ENCODE results near the gene MTAP. TPM values are rescaled to one million over a fixed set of nuclear protein-coding genes. Genes with fewer than 3 reads are reported as not detected.

Gene MTAP
- total RNA-seq, 4 donors from 2014 or later: 23.2 to 31.4 (median 29.1) TPM

- H3K4me1 ChIP-seq: no peaks in the 10 kb centered on the region
- no peaks in the 10 kb centered on the region for H3K27me3 ChIP-seq
- peaks cover 0 to 15% (median 0%) of the 10 kb centered on the region in 3 donors for H3K9me3 ChIP-seq
- ATAC-seq: no peak
- 93 to 100% methylated on average over 2 of the region's 2 CpGs for WGBS, 2 donors (ENCODE audit: low coverage in 1 of 2)
- no peak for TF ChIP-seq POLR2A (IDR thresholded peaks at IDR 0.05)
- TF ChIP-seq POLR2AphosphoS5 (IDR thresholded peaks at IDR 0.05): no peak
- TF ChIP-seq EP300 (IDR thresholded peaks at IDR 0.05): no peak
- no peak for TF ChIP-seq CTCF (IDR thresholded peaks at IDR 0.05)
- no peak overlapping the region for H3K4me3 ChIP-seq
- H3K36me3 ChIP-seq: peaks cover 0 to 73% of the 10 kb centered on the region in 2 donors
- H3K27ac ChIP-seq: no peak overlapping the region
These were observed 23.2 kb downstream of the MTAP start for GRCh38 chr9:21825637-21826036.

- peaks cover 0 to 12% (median 0%) of the 10 kb centered on the region in 3 donors for H3K4me1 ChIP-seq
- H3K27ac ChIP-seq: no peak overlapping the region
- TF ChIP-seq POLR2A (IDR thresholded peaks at IDR 0.05) (no peak), CTCF (IDR thresholded peaks at IDR 0.05) (no peak), POLR2AphosphoS5 (IDR thresholded peaks at IDR 0.05) (no peak), EP300 (IDR thresholded peaks at IDR 0.05) (no peak)
- no peaks in the 10 kb centered on the region for H3K27me3 ChIP-seq
- H3K9me3 ChIP-seq: peaks cover 0 to 12% (median 0%) of the 10 kb centered on the region in 3 donors
- no peak for ATAC-seq
- peaks cover 0 to 83% of the 10 kb centered on the region in 2 donors for H3K36me3 ChIP-seq
- WGBS, 2 donors (ENCODE audit: low coverage in 1 of 2): 75 to 78% methylated on average over 2 of the region's 3 CpGs
- H3K4me3 ChIP-seq: no peak overlapping the region
These were observed 26.5 kb downstream of the MTAP start for GRCh38 chr9:21828853-21829410.

- ATAC-seq: no peak
- H3K27me3 ChIP-seq: no peaks in the 10 kb centered on the region
- H3K9me3 ChIP-seq: no peaks in the 10 kb centered on the region
- no peak overlapping the region for H3K4me3 ChIP-seq
- TF ChIP-seq POLR2AphosphoS5 (IDR thresholded peaks at IDR 0.05) (no peak), CTCF (IDR thresholded peaks at IDR 0.05) (no peak), POLR2A (IDR thresholded peaks at IDR 0.05) (no peak), EP300 (IDR thresholded peaks at IDR 0.05) (no peak)
- WGBS, 2 donors (ENCODE audit: low coverage in 1 of 2): 73 to 75% methylated on average over 3 of the region's 3 CpGs
- H3K36me3 ChIP-seq: peaks cover 0 to 83% of the 10 kb centered on the region in 2 donors
- H3K4me1 ChIP-seq: peaks cover 0 to 12% (median 0%) of the 10 kb centered on the region in 3 donors
- no peak overlapping the region for H3K27ac ChIP-seq
These were observed 28.2 kb downstream of the MTAP start for GRCh38 chr9:21830589-21830988.

DNA sequence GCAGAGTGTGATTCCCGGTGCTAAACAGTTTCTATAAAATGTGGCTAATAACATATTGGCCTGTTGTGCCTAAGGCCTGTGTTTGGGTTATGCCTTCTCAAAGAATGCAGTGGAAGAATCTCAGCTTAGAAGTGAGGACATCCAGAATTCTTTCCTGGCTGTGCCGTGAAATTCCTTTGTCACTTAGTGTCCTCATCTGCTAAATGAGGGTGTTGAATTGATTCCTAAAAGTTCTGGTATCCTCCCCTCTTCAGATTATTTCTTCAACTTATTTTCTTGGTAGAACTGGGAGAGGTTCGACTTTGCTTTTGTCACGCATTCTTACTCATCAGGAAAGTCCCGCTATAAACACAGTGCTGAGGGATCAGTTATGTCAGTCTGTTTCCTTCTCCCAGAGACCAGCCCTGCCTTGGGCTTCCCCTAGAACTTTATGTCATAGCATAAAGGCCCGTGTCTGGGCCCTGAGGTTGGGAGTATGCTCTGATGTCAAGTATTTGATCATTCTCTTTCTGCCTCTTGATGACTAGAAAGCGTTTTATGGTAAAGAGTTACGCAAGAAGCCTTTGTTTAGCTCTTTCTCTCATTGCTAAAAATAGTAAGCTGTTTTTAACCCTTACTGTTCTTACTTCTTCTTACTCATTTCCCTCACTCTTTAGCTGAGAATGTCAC, 29.5 kb downstream of the MTAP start:
- no peaks in the 10 kb centered on the region for H3K27me3 ChIP-seq
- peak; percentile 50 for ATAC-seq
- H3K36me3 ChIP-seq: peaks cover 0 to 80% of the 10 kb centered on the region in 2 donors
- peaks cover 0 to 12% (median 0%) of the 10 kb centered on the region in 3 donors for H3K4me1 ChIP-seq
- TF ChIP-seq CTCF (IDR thresholded peaks at IDR 0.05) (no peak), POLR2A (IDR thresholded peaks at IDR 0.05) (no peak), POLR2AphosphoS5 (IDR thresholded peaks at IDR 0.05) (no peak), EP300 (IDR thresholded peaks at IDR 0.05) (no peak)
- H3K9me3 ChIP-seq: no peaks in the 10 kb centered on the region
- no peak overlapping the region for H3K4me3 ChIP-seq
- H3K27ac ChIP-seq: peak overlapping the region in 1 of 4 donors; percentile 18
- 31 to 42% methylated on average over 8 of the region's 8 CpGs for WGBS, 2 donors (ENCODE audit: low coverage in 1 of 2)
